ENCODE data around the gene TAS2R14.

Gene TAS2R14

DNA sequence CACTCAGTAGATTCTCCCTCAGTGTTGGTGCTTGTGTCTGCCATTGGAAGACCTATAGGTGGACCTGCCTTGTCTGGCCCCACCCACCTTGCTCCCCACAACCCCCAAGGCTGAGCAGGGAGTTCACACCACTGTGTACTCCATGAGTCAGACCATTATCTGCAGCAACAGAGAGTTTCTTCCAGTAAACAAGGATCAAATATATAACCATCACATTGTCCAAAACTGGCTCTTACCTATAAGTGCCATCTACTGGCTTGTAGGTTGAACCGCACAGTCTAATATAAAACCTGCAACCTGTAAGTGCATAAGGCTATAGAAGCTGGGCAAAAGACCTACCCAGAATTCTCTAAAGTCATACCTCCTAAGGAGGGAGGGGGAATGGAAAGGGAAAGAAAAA is 37.6 kb downstream of the TAS2R14 start:
- DNase-seq: no peak

DNA sequence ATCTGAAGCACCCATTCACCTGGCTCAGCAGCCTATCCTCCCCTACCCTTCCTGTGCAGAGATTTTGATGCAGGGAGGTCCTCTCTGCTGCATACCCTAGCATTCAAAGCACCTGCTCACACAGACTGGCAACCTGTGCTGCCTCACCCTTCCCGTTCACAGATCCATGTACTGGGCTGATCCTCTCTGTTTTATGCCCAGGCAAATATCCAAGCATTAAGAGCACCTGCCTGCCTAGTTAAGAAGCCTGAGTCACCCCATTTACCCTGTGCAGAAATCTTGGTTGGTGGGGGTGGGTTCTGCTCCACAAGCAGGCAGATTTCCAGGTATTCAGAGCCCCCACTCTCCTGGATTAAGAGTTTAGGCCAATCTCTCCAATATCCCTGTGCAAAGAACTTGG is 38.1 kb downstream of the TAS2R14 start:
- DNase-seq: no peak

DNA sequence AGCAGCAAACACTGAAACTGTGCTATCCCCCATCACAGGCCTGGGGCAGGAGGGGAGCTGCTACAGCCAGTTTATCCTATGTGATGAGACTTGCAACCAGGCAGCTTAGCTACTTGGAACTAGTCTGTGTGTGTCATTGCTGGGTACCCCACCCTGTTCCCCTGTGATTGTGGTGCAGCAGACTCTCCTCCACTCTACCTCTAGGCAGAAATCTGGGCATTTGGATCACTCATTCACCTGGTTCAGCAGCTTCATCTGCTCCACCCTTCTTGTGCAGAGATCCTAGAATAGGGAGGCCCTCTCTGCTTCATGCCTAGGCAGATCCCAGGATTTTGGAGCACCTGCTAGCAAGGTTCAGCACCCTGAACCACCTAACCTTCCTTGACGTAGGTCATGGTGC is 38.5 kb downstream of the TAS2R14 start:
- DNase-seq: no peak

DNA sequence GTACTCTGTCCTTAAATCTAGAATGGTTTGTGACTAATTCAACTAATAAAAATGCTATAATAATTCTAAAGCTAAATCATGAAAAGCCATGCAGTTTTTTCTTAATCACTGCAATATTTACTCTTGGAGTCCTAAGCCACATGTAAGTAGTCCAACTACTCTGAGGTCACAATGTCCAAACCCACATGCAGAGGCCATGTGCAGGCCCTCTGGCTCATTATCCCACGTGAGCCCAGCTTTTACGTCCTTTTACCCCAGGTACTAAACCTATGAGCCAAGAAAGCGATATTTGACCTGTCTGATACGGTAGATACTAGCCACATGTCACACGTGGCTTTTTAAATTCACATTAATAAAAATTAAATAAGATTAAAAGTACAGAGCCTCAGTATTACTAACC is 42.2 kb downstream of the TAS2R14 start:
- no peak for DNase-seq

DNA sequence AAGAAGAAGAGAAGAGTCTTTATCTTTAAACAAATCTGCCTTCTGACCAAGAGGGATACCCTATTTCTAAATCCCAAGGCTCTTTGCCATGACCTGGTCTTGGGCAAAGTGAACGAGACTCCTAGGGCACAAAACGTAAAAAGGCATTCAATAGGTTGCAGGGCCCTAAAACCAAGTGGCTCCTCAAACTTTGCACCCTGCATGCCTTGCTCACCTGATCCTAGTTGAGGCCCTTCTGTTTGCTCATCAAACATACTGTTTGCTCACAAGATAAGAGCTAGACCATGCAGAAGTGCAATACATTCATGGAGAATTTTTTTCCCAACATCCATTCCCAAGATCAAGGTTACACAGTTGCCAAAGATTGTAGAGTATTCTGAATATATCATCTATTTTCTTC is 47.1 kb downstream of the TAS2R14 start:
- no peak for DNase-seq

DNA sequence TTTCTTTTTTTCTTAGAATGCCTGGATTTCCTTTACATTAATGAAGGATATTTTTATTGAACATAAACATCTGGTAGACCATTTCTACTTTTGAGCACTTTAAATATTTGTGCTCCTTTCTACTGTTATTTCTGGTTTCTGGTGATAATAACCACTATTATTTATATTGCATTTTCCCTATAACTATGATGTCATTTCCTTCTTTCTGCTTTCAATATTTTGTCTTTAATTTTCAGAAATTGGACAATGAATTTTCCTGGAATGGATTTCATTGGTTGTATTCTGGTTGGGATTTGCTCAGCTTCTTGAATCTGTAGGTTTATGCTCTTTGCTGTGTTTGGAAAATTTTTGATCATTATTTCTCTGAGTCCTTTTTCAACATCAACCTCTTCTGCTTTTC is 49.8 kb downstream of the TAS2R14 start:
- no peak for DNase-seq

All from NCI-H524 treated with DMSO at 0.1 percent for 48 hours (cell line).